HL-60 (cell line): ENCODE results near the gene MROH2A.

Experiments
- POLR2AphosphoS5 ChIP-seq: IDR thresholded peaks from 2 replicates; pipeline ENCODE4 v1.6.1; 2012; ENCODE audit warnings: low read depth
- REST ChIP-seq: IDR thresholded peaks from 2 replicates; pipeline ENCODE4 v1.6.1; 2012; ENCODE audit warnings: low read depth; ENCODE audit not compliant: insufficient replicate concordance
- SPI1 ChIP-seq: IDR thresholded peaks from 2 replicates; pipeline ENCODE4 v1.6.1; 2012; ENCODE audit warnings: low read depth, mild to moderate bottlenecking, borderline replicate concordance
- TF ChIP-seq, protein P1 (sequence below): IDR thresholded peaks from one replicate; pipeline ENCODE4 v1.5.1; 2011; ENCODE audit warnings: low read length, control low read depth, inconsistent platforms; ENCODE audit not compliant: insufficient read depth

DNA sequence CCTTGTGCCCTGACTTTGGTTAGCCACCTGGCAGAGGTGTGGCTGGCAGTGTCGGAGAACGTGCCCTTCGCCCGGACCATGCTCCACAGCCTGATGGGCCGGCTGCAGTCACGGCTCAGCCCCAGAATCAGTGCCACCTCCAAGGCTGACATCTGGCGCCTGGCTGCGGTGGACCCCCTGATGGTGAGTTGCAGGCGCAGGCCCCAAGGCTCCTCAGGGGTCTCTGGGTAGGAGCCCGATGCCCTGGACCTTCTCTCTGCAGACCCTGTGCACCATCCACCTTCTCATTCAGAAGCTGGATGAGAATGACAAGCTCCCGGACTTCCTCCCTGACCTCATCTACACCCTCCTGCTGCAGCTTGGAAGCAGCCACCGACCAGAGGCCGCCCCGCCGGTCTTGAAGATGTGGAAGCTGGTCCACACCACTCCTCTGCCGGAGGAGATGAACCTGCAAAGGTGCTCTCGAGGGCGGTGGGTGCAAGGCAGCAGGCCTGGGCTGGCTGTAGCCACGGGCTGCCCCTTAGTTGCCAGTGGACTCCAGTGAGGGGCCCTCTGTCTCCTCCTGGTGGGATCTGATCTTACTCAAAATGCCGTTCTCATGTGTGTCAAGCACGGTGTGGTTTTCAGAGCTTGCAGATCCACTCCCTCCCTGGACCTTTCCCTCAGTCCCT is 44.1 kb downstream of the MROH2A start:
- TF ChIP-seq REST, result no peak
- TF ChIP-seq, protein P1, sequence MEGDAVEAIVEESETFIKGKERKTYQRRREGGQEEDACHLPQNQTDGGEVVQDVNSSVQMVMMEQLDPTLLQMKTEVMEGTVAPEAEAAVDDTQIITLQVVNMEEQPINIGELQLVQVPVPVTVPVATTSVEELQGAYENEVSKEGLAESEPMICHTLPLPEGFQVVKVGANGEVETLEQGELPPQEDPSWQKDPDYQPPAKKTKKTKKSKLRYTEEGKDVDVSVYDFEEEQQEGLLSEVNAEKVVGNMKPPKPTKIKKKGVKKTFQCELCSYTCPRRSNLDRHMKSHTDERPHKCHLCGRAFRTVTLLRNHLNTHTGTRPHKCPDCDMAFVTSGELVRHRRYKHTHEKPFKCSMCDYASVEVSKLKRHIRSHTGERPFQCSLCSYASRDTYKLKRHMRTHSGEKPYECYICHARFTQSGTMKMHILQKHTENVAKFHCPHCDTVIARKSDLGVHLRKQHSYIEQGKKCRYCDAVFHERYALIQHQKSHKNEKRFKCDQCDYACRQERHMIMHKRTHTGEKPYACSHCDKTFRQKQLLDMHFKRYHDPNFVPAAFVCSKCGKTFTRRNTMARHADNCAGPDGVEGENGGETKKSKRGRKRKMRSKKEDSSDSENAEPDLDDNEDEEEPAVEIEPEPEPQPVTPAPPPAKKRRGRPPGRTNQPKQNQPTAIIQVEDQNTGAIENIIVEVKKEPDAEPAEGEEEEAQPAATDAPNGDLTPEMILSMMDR, result no peak
- TF ChIP-seq POLR2AphosphoS5, result no peak
- TF ChIP-seq SPI1, result no peak
